Right lobe of liver (tissue), 4 donors: ENCODE results near the gene DNAH2.

ENCODE experiments used
- POLR2A ChIP-seq: fragments of 450-650 bp; IDR thresholded peaks from one replicate; pipeline ENCODE4 v1.6.1; 2017; ENCODE audit warnings: antibody characterized with exemption, mild to moderate bottlenecking
- TF ChIP-seq, protein P1 (sequence below), 4 donors: fragments of 200-600 bp in 3 of 4; fragments of 450-650 bp in 1 of 4; IDR thresholded peaks; one replicate each; pipeline versions ENCODE4 v1.5.1 to v1.8.0; 2016 to 2022; ENCODE audit warnings: antibody characterized with exemption in 4 of 4, mild to moderate bottlenecking in 2 of 4
- donor health status: DM: no; HTN: no; CAD: no.
- donor health status: DM: no; HTN: no; CAD: no.
- donor health status: DM: no; HTN: yes; CAD: no.

DNA sequence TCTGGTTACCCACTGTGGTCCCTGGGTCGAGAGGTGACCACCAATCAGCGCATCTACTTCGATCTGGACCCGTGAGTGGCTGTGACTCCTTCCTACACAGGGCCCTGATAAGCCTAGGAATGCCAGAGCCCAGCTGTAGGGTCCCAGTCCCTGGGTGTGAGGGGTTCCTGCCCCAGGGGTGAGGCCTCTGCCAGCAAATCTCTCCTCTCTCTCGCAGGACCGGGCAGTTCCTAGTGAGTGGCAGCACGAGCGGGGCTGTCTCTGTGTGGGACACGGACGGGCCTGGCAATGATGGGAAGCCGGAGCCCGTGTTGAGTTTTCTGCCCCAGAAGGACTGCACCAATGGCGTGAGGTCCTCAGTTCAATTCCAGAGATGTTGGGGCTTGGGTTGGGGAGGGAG is 14.8 kb upstream of the DNAH2 start:
- TF ChIP-seq, protein P1, sequence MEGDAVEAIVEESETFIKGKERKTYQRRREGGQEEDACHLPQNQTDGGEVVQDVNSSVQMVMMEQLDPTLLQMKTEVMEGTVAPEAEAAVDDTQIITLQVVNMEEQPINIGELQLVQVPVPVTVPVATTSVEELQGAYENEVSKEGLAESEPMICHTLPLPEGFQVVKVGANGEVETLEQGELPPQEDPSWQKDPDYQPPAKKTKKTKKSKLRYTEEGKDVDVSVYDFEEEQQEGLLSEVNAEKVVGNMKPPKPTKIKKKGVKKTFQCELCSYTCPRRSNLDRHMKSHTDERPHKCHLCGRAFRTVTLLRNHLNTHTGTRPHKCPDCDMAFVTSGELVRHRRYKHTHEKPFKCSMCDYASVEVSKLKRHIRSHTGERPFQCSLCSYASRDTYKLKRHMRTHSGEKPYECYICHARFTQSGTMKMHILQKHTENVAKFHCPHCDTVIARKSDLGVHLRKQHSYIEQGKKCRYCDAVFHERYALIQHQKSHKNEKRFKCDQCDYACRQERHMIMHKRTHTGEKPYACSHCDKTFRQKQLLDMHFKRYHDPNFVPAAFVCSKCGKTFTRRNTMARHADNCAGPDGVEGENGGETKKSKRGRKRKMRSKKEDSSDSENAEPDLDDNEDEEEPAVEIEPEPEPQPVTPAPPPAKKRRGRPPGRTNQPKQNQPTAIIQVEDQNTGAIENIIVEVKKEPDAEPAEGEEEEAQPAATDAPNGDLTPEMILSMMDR (IDR thresholded peaks at IDR 0.05) = no peak
- TF ChIP-seq POLR2A = no peak
